Adrenal gland (tissue), 19 donors: ENCODE data around the gene DMAC2. TPM values are rescaled to one million over a fixed set of nuclear protein-coding genes. Genes with fewer than 3 reads are reported as not detected.
"Not testable (repeated sequence)": the region's sequence is repeated elsewhere in the genome, so short reads cannot be mapped to it uniquely, and the experiment has no call there.

Source experiments
- DNase-seq, 7 donors: peaks; one replicate each; pipeline ENCODE4 v3.0.0-alpha.2; 2019 to 2020
- H3K27ac ChIP-seq, 5 donors: fragments of 200-600 bp; sonication (generic) in 4 of 5; 1 replicate in 3 of 5; 2 replicates in 2 of 5; pipeline versions ENCODE4 v1.5.1 to v1.8.0; 2016 to 2020; ENCODE audit warnings: mild to moderate bottlenecking in 1 of 5
- H3K27me3 ChIP-seq: fragments of 200-600 bp; 2 replicates; pipeline ENCODE4 v1.8.0; 2021
- H3K36me3 ChIP-seq, 2 donors: fragments of 200-600 bp; replicated peaks in 1 of 2; 1 replicate in 1 of 2; 2 replicates in 1 of 2; pipeline versions ENCODE4 v1.5.1 to v1.8.0; 2018 to 2022
- H3K4me1 ChIP-seq, 2 donors: fragments of 200-600 bp; replicated peaks in 1 of 2; 1 replicate in 1 of 2; 2 replicates in 1 of 2; pipeline versions ENCODE4 v1.5.1 to v1.8.0; 2018 to 2021
- H3K4me3 ChIP-seq, 4 donors: fragments of 200-600 bp; sonication (generic) in 3 of 4; one replicate each; pipeline ENCODE4 v1.5.1; 2016 to 2018
- H3K9me3 ChIP-seq, 3 donors: fragments of 200-600 bp; sonication (generic) in 1 of 3; replicated peaks in 1 of 3; 1 replicate in 2 of 3; 2 replicates in 1 of 3; pipeline versions ENCODE4 v1.5.1 to v1.8.0; 2016 to 2021
- CTCF ChIP-seq, 6 experiments: fragments of 450-650 bp in 4 of 6; fragments of 200-600 bp in 2 of 6; sonication (generic) in 1 of 6; IDR thresholded peaks; 1 replicate in 5 of 6; 2 replicates in 1 of 6; pipeline versions ENCODE4 v1.5.1 to v1.8.0; 2016 to 2021; ENCODE audit warnings: antibody characterized with exemption in 6 of 6, mild to moderate bottlenecking in 2 of 6, moderate library complexity in 1 of 6
- POLR2A ChIP-seq, 2 donors: fragments of 450-650 bp; IDR thresholded peaks; one replicate each; pipeline ENCODE4 v1.6.1; 2017; ENCODE audit warnings: antibody characterized with exemption in 2 of 2, mild to moderate bottlenecking in 2 of 2, moderate library complexity in 1 of 2
- WGBS, 4 donors: extraction: QIAGEN DNeasy Blood & Tissue Kit in 2 of 4; methylation state at CpG; one replicate each; pipeline versions ENCODE4 v1.1.5 to v1.1.7; 2013 to 2017; 5-methylcytosine and 5-hydroxymethylcytosine counted together
- intact Hi-C, 2 donors: fragments of 100-400 bp; cut with DNase I; formaldehyde crosslinking; loops; one replicate each; pipeline versions ENCODE4 v1.14.1 to v1.15.0; 2022 to 2023
- long read RNA-seq, 10 donors: library from polyadenylated mRNA in 3 of 10; unstranded in 2 of 10; stranded (forward) in 1 of 10; transcript quantifications; one replicate each; pipeline ENCODE4 v2.0.0 and lab custom pipeline, GENCODE V29; 2021 to 2026
- polyA plus RNA-seq, 3 donors: library from polyadenylated mRNA; stranded (reverse); fragments of 200-250 nt in 2 of 3; fragments of 350-450 nt in 1 of 3; fragmentation: Illumina TruSeq in 1 of 3; extraction: RNeasy Lipid Tissue Mini Kit (QIAGEN cat#74804) in 1 of 3; gene quantifications; one replicate each; pipeline ENCODE4 v1.2.3, GENCODE V29; 2013 to 2014
- total RNA-seq, 9 donors: library from RNA; depleted of rRNA in 4 of 9; stranded (reverse); fragments of >200 nt in 4 of 9; fragments of 120-200 nt in 1 of 9; fragmentation: NEBNext Ultra II Directional in 1 of 9; extraction: Animal tissue kit (Norgen Biotek cat#: 25700) in 1 of 9; gene quantifications; one replicate each; pipeline versions ENCODE4 v1.1.0 to v1.2.4, GENCODE V29; 2013 to 2023
- donor health status: healthy with polysubstance abuse.
- donor health status: Bipolar disorder and iron deficiency.
- donor health status: DM: yes; HTN: yes; CAD: no.
- donor health status: DM: no; HTN: no; CAD: no.
- donor health status: DM: no; HTN: no; CAD: no.
- donor health status: DM: yes; HTN: yes; CAD: no.

The DMAC2 gene
- total RNA-seq (10 to 100 TPM; 35.5 to 60.9 (median 46.5) TPM), polyA plus RNA-seq (10 to 100 TPM; 30.7 to 50.1 (median 45.3) TPM)
- long read RNA-seq, donor 1, transcript DMAC2-201 (6 exons, 1,692 nt) = major isoform, 11 of 22 reads
- long read RNA-seq, donor 1, partial matches to known transcripts = 7 of 22 reads
- long read RNA-seq, donor 1, other reads (novel, unspliced or antisense) = 0 of 22 reads
- long read RNA-seq, donor 2, transcript DMAC2-201 (6 exons, 1,692 nt) = major isoform, 7 of 12 reads
- long read RNA-seq, donor 2, partial matches to known transcripts = 5 of 12 reads
- long read RNA-seq, donor 2, other reads (novel, unspliced or antisense) = 0 of 12 reads
- long read RNA-seq, donor 3, transcript DMAC2-201 (6 exons, 1,692 nt) = major isoform, 5 of 8 reads
- long read RNA-seq, donor 3, partial matches to known transcripts = 0 of 8 reads
- long read RNA-seq, donor 3, other reads (novel, unspliced or antisense) = 0 of 8 reads
- long read RNA-seq, donor 4, transcript DMAC2-201 (6 exons, 1,692 nt) = major isoform, 33 of 48 reads
- long read RNA-seq, donor 4, transcript DMAC2-210 (5 exons, 1,622 nt) = minor isoform, 5 of 48 reads
- long read RNA-seq, donor 4, partial matches to known transcripts = 6 of 48 reads
- long read RNA-seq, donor 4, other reads (novel, unspliced or antisense) = 0 of 48 reads
- long read RNA-seq, donor 5, transcript DMAC2-201 (6 exons, 1,692 nt) = major isoform, 50 of 84 reads
- long read RNA-seq, donor 5, transcript DMAC2-208 (5 exons, 979 nt) = minor isoform, 12 of 84 reads
- long read RNA-seq, donor 5, partial matches to known transcripts = 7 of 84 reads
- long read RNA-seq, donor 5, other reads (novel, unspliced or antisense) = 8 of 84 reads
- long read RNA-seq, donor 6, transcript DMAC2-201 (6 exons, 1,692 nt) = major isoform, 24 of 31 reads
- long read RNA-seq, donor 6, partial matches to known transcripts = 3 of 31 reads
- long read RNA-seq, donor 6, other reads (novel, unspliced or antisense) = 3 of 31 reads
- long read RNA-seq, donor 7, transcript DMAC2-201 (6 exons, 1,692 nt) = major isoform, 7 of 11 reads
- long read RNA-seq, donor 7, partial matches to known transcripts = 0 of 11 reads
- long read RNA-seq, donor 7, other reads (novel, unspliced or antisense) = 0 of 11 reads
- long read RNA-seq, donor 8, partial matches to known transcripts = 0 of 9 reads
- long read RNA-seq, donor 8, other reads (novel, unspliced or antisense) = 0 of 9 reads
- long read RNA-seq, donor 9, transcript DMAC2-201 (6 exons, 1,692 nt) = major isoform, 10 of 17 reads
- long read RNA-seq, donor 9, partial matches to known transcripts = 0 of 17 reads
- long read RNA-seq, donor 9, other reads (novel, unspliced or antisense) = 0 of 17 reads
- long read RNA-seq, donor 10, transcript DMAC2-201 (6 exons, 1,692 nt) = major isoform, 7 of 9 reads
- long read RNA-seq, donor 10, partial matches to known transcripts = 0 of 9 reads
- long read RNA-seq, donor 10, other reads (novel, unspliced or antisense) = 0 of 9 reads

DNA sequence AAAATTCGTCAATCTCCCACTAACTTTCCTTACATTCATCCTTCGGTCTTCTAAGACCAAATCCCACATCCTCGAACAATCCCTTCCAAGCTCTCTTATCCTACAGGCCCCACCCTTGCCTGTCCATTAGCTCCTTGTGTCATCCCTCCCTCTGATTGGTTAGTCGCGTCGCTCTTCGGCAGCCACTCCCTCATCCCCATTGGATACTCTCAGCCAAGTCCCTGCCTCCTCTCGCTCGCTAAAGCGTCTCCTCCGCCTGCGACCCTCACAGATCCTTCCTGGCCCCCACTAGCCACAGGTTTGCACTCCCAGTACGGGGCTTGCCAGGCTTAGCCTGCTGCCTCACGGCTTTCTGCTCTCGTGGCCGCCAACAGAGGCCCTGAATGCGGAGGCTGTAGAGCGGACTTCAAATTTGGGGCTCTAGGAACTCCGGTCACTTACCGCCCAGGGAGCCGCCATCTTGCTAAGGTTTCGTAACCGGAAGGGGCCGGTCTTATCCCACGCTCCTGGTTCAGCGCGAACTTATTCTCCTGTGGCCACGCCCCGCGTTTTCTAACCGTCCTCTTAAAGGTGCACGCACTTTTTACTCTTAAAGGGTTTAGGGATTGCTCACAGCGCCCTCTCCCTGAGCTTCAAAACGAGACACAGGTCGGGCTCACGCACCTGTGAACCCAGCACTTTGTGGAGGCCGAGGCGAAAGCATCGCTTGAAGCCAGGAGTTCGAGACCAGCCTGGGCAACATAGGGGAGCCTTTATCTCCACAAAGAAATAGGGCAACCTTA is at the start of gene DMAC2:
Gene DMAC2 (minus strand): TSS at position 472 of the 782 bp plus-strand sequence. CDS start 13 bp downstream, at position 459.
- TF ChIP-seq CTCF (IDR thresholded peaks at IDR 0.05) = peak in 4 of 6 experiments; percentile 30 to 37 (median 34)
- TF ChIP-seq POLR2A (IDR thresholded peaks at IDR 0.05) = peak; percentile 27 to 89
- WGBS, 4 donors = 1% methylated on average over 38 to 40 of the region's 40 CpGs
- Histone ChIP-seq H3K27ac (peak within 1 kb of the TSS; percentile 75 to 97 (median 93)), H3K4me1 (peaks cover 5 to 13% of the 10 kb centered on the region in 2 donors), H3K9me3 (no peaks in the 10 kb centered on the region), H3K27me3 (no peaks in the 10 kb centered on the region), H3K4me3 (peak within 1 kb of the TSS; percentile 59 to 96 (median 77)), H3K36me3 (peaks cover 0 to 11% of the 10 kb centered on the region in 2 donors)
- DNase-seq = peak; percentile 92 to 99 (median 99)
- intact Hi-C loops = loop anchor here in 1 of 2 donors (10.0 kb wide), 1 partner anchor 95 kb away; no protein-coding TSS in a partner anchor

DNA sequence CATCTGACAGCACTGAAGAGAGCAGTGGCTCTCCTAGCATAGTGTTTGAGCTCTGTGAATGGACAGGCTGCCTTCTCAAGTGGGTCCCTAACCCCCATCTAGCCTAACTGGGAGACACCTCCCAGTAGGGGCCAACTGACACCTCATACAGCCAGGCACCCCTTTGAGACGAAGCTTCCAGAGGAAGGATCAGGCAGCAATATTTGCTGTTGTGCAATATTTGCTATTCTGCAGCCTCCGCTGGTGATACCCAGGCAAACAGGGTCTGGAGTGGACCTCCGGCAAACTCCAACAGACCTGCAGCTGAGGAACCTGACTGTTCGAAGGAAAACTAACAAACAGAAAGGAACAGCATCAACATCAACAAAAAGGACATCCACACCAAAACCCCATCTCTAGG is 47.2 kb upstream of the DMAC2 start:
- H3K9me3 ChIP-seq, H3K36me3 ChIP-seq, H3K4me3 ChIP-seq, DNase-seq, H3K27me3 ChIP-seq, H3K4me1 ChIP-seq, intact Hi-C loops, H3K27ac ChIP-seq: not testable (repeated sequence)
- 73 to 86% (median 79%) methylated on average over 4 of the region's 4 CpGs for WGBS, 4 donors

DNA sequence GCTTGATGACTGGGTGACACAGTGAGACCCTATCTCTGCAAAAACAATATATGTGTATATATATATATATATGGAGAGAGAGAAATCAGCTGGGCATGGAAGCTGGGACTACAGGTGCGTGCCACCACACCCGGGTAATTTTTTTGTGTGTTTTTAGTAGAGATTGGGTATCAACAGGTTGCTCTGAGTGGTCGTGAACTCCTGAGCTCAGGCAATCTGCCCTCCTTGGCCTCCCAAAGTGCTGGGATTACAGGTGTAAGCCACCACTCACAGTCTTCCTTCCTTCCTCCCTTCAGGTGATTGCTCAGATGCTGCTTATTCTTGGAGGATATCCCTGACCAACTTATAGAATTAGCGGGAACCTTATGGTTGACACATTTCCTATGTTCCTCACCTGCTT is 45.1 kb upstream of the DMAC2 start:
- Histone ChIP-seq H3K27me3 (peaks cover 6% of the 10 kb centered on the region), H3K27ac (no peak overlapping the region), H3K4me1 (peaks cover 0 to 7% of the 10 kb centered on the region in 2 donors), H3K9me3 (no peaks in the 10 kb centered on the region), H3K4me3 (no peak overlapping the region), H3K36me3 (no peaks in the 10 kb centered on the region)
- 68 to 83% (median 78%) methylated on average over 4 of the region's 4 CpGs for WGBS, 4 donors
- no peak for DNase-seq
- intact Hi-C loops = no loop called here
- no peak for TF ChIP-seq CTCF (IDR thresholded peaks at IDR 0.05)

GRCh38 chr19:41480336-41480735 is 40.6 kb upstream of the DMAC2 start:
- DNase-seq = peak; percentile 22 to 57 (median 33)
- WGBS, 4 donors = 23 to 56% (median 41%) methylated on average over 11 to 12 of the region's 12 CpGs
- Histone ChIP-seq H3K4me3 (peak overlapping the region in 1 of 4 donors; percentile 30), H3K27me3 (peaks cover 6% of the 10 kb centered on the region), H3K36me3 (no peaks in the 10 kb centered on the region), H3K9me3 (no peaks in the 10 kb centered on the region), H3K27ac (peak overlapping the region; percentile 34 to 90 (median 76)), H3K4me1 (peaks cover 0 to 7% of the 10 kb centered on the region in 2 donors)
- no peak for TF ChIP-seq POLR2A (IDR thresholded peaks at IDR 0.05)
- TF ChIP-seq CTCF (IDR thresholded peaks at IDR 0.05) = no peak
- intact Hi-C loops = no loop called here
